GM19351 (cell line): Measurements from ENCODE around the gene MACROH2A2.

ENCODE experiments used
- ATAC-seq: cut with Tn5 transposase; IDR thresholded peaks from one replicate; pipeline ENCODE4 v1.9.1; 2021; ENCODE audit warnings: mild to moderate bottlenecking, moderate library complexity; ENCODE audit not compliant: unreplicated experiment

MACROH2A2 gene

DNA sequence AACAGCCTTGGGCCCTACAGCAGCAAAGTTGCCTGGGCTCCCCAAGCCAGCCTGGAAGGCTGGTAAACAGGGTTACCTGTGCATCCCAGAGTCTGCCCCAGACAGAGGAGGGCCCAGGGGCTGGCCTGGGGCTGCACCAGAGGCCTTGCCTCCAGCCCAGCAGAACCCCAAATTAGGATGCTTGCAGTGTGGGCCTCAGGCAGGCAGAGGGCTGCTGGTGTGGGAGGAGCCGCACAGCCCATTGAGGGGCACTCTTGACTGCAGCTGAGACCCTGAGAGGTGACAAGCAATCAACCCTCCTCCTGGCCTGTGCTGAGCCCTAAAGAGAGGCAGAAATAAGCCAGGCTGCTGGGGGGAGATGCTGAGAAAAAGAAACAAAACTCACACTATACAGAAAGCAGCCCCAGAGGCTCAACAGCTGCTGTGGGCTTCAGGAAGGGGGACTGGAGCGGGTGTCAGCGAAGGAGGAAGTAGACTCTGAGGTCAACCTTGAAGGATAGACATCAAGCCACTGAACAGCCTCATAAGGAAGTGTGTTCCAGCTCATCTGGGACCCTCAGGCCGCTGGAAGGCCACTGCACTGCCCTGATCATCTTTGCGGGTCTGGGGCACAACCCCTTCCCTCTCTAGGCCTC lies 73.4 kb downstream of the MACROH2A2 start:
- ATAC-seq = no peak

DNA sequence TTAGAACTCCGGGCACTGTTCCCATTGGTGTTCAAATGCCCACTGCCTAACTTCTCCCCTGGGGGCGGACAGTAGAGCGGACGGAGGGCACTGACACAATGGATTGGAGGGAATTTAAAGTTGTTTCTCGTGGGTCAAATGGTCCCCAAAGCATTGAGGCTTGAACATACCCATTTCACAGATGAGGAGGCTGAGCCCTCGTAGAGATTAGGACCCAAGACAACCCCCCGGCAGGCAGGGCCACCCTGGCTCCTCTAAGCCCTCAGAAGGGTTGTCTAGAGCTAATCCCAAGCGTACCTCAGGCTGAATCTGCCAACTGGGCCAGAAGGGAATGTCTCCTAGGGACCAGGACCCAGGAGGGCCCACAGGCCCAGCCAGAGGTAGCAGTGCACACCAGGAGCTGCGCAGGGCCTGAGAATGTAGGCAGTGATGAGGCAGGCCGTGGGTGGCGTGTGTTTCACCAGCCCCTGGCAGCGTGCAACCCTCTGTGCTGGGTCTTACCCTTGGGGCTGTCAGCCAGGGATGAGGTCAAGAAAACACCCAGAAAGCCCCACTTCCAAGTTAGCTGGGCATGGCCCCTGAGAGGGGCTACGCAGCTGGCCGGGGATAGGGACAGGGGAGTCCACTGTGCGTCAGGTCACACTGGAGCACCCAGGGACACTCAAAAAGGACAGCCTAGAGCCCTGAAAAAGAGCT lies 74.2 kb downstream of the MACROH2A2 start:
- no peak for ATAC-seq

- no peak for ATAC-seq
These were observed 78.4 kb downstream of the MACROH2A2 start for GRCh38 chr10:70130878-70131559.

- ATAC-seq = no peak
These were observed 78.9 kb downstream of the MACROH2A2 start for GRCh38 chr10:70131560-70131937.

DNA sequence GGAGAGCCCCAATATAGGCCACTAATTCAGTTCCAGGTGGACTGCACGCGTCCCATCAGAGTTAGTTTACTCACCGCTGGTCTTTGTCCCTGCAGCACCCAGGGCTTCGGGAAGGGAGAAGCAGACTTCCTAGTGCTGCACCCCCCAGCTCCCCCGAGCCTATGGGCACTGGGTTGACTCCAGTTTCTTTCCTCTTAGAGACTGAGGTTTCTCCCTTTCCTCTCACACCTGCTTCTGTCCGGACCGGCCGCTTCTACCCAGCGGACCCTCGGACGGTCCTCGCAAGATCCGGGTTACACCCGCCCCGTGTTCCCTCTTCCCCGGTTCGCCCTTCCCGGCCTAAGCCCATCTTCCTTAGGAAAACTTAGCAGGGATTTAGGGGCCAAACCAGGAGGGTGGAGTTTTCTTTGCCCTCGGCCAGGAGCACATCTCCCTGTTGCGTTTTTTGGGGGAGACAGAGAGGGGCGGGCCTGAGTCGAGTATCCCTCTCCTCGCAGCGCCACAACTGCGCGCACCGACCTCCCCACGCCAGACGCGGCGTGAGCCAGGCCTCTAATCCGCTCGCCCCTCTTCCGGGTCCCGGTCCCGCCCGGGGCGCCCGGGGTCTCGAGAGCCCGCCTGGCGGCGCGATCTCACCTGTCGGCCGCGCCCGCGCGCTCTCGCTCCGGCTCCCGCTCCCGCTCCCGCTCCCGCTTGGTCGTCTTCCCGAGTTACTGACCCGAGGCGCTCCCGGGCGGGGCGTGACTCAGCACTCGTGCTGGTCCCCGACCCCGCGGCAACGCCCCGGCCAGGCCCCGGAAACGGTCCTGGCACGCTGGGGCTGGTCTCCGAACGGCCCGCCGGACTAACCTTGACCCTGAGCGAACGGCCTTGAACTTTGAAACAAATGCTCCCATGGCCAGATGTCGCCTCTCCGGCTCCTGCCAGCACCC lies 79.7 kb downstream of the MACROH2A2 start, which contains the start of gene AIFM2:
Gene AIFM2 (minus strand): TSS at position 728 of the 932 bp plus-strand sequence. CDS start 8,741 bp downstream, outside the sequence.
- peak; percentile 82 for ATAC-seq

GRCh38 chr10:70135046-70135445 lies 82.4 kb downstream of the MACROH2A2 start:
- no peak for ATAC-seq

- ATAC-seq = no peak
These were observed 83.0 kb downstream of the MACROH2A2 start for GRCh38 chr10:70135684-70136083.

GRCh38 chr10:70137135-70137534 lies 84.5 kb downstream of the MACROH2A2 start:
- ATAC-seq = no peak

DNA sequence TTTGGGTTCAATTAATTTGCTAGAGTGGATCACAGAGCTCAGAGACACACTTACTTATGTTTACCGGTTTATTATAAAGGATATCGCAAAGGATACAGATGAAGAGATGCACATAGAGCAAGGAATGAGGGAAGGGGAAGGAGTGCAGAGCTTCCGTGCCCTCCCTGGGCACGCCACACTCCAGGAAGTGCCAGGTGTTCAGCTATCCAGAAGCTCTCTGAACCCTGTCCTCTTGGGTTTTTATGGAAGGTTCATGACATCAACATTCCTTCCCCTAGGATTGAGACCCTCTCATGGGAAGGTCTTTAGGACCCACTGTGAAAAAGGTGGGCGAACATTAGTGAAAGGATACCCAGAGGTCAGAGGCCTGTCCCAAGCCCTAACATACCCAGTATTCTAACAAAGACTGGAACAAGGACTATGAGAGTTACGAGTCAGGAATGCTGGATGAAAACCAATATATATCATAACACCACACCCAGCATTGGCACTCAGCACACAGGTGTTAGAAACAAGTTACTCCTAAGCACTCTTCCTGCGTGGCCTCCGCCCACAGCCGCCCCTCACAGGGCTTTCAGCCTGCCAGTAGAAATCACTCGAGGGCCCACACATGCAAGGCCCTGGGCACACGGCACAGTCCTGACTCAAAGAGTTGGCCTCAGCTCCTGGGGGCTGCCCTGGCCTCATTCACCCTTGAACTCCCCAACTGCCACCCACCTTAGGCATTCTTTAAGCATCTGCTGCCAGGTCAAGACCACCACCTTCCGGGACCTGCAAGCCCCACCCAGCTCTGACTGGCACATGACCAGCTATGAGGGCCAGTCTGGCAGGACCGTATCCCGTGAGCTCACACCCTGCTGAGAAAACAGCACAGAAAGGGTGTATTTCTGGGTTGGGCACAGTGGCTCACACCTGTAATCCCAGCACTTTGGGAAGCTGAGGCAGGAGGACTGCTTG lies 85.6 kb downstream of the MACROH2A2 start:
- ATAC-seq = no peak

GRCh38 chr10:70139151-70139996 lies 86.7 kb downstream of the MACROH2A2 start:
- no peak for ATAC-seq

- ATAC-seq = no peak
These were observed 87.3 kb downstream of the MACROH2A2 start for GRCh38 chr10:70139997-70140250.

GRCh38 chr10:70140297-70140696 lies 87.7 kb downstream of the MACROH2A2 start:
- ATAC-seq = no peak

GRCh38 chr10:70142555-70142954 lies 89.9 kb downstream of the MACROH2A2 start:
- no peak for ATAC-seq

GRCh38 chr10:70144372-70145110 lies 91.9 kb downstream of the MACROH2A2 start:
- ATAC-seq = no peak

DNA sequence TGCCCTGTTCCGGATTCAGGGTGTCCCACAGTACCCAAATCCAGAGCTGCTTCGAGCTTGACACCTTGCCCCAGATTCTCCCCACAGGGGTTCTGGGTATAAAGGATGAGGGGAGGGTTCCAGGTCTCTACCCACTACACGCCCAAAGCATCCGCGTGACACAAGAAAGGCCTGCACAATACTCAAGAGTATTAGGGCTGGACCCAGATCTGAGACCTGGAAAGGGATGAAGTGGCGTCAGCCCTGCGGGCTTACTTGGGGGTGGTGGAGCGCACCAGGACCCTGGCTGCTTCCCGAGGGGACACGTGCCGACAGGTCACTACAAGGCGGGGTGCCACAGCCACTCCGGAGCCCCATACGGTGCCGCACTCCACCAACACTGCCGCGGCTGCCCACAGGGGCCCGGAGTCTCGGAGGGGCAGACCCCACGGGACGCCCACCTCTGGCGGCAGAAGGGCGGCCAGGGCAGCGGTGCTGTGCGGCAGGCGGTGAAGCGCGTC lies 92.6 kb downstream of the MACROH2A2 start:
- peak; percentile 9 for ATAC-seq

GRCh38 chr10:70145666-70146488 lies 93.2 kb downstream of the MACROH2A2 start:
- ATAC-seq = peak; percentile 51

- ATAC-seq = peak; percentile 93
These were observed 94.0 kb downstream of the MACROH2A2 start, which contains the start of gene TYSND1 for GRCh38 chr10:70146489-70147258. TSS of gene TYSND1 (minus strand) at chr10:70146700. CDS start at chr10:70146586, 114 bp downstream.
